HG02678 (cell line): ENCODE results near the gene OTOP3.
"Not testable (repeated sequence)": the region's sequence is repeated elsewhere in the genome, so short reads cannot be mapped to it uniquely, and the experiment has no call there.

Experiments
- ATAC-seq: cut with Tn5 transposase; IDR thresholded peaks from one replicate; pipeline ENCODE4 v1.9.1; 2021; ENCODE audit warnings: mild to moderate bottlenecking, moderate library complexity; ENCODE audit not compliant: unreplicated experiment

The OTOP3 gene, protein sequence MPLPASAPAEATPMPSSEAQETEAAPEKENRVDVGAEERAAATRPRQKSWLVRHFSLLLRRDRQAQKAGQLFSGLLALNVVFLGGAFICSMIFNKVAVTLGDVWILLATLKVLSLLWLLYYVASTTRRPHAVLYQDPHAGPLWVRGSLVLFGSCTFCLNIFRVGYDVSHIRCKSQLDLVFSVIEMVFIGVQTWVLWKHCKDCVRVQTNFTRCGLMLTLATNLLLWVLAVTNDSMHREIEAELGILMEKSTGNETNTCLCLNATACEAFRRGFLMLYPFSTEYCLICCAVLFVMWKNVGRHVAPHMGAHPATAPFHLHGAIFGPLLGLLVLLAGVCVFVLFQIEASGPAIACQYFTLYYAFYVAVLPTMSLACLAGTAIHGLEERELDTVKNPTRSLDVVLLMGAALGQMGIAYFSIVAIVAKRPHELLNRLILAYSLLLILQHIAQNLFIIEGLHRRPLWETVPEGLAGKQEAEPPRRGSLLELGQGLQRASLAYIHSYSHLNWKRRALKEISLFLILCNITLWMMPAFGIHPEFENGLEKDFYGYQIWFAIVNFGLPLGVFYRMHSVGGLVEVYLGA

DNA sequence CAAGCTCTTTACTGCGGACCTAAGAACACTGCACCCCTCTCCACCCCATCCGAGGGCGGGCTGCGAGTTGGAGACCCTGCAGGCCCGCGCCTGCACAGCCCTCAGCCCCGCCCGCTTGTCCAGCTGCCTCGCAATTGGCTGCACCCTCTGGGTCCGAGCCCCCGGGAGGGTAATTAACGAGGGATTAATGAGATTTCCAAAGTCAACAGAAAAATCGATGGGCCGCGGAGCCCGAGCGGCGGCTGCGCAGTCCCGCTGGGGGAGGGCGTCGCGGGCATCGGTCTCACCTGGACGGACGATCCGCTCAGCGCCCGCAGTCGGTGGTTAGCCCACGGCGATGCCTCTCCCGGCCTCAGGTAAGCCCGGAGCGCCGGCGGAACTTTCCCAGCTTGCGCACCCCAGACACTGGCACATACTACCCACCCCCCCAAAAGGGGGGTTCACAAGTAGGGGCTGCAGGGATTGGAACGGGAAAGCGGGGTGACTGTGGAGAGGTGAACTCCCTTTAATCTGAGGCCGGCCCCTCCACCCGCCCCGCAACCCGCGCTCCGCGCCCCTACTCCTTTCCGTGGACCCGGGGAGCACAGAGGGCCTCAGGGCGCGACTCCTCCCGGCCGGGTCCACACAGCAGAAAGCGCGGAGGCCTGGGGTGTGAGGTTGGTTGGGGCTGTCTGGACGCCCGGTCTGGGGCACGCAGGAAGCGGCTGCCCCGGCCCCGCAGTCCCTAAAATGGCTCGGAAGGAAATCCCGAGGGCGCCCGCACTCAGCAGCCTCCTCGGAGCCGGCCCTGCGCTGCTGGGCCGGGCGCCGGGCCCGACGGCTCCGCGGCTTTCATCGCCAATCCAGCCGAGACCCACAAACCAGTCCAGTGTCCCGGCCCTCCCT is at the start of gene OTOP3:
Gene OTOP3 (plus strand): TSS at position 314 of the 885 bp plus-strand sequence. CDS start 24 bp downstream, at position 338.
- ATAC-seq = no peak

DNA sequence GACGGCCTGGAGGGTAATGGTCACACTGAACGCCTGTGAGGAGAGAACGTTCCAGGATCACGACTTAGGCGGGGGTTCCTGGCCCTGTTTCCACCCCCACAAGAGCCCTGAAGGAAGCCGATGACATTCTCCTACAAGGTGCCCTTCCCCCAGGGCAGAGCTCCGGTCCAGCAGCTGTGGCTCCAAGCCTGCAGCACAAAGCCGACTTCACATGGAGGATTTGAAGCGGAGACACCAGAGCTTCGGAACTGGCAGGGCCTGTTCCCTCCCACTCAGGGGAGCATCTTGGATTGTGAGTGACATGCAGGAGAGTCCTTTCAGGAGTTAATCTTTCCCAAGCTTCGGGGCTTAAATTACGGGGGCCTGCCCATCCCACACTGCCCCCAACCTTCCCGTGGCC is 47.2 kb upstream of the OTOP3 start:
- ATAC-seq = no peak

DNA sequence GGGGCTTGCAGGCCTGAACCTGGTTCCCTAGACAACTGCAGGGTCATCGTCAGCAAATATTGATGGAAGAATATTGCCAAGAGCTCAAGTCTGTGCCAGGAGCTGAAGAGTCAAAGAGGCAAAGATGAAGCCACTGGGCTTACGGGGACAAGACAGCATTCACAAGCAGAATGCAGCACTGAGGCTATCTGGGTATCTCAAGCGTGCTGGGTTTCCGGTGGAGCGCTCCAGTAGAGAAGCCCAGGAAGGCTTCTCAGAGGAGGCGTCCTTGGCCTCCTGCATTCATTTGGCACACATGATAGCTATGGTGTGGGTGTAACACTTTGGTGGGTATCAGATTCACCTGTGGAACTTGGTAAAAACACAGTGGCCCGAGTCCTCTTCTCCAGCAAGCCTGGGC is 45.1 kb upstream of the OTOP3 start:
- no peak for ATAC-seq

DNA sequence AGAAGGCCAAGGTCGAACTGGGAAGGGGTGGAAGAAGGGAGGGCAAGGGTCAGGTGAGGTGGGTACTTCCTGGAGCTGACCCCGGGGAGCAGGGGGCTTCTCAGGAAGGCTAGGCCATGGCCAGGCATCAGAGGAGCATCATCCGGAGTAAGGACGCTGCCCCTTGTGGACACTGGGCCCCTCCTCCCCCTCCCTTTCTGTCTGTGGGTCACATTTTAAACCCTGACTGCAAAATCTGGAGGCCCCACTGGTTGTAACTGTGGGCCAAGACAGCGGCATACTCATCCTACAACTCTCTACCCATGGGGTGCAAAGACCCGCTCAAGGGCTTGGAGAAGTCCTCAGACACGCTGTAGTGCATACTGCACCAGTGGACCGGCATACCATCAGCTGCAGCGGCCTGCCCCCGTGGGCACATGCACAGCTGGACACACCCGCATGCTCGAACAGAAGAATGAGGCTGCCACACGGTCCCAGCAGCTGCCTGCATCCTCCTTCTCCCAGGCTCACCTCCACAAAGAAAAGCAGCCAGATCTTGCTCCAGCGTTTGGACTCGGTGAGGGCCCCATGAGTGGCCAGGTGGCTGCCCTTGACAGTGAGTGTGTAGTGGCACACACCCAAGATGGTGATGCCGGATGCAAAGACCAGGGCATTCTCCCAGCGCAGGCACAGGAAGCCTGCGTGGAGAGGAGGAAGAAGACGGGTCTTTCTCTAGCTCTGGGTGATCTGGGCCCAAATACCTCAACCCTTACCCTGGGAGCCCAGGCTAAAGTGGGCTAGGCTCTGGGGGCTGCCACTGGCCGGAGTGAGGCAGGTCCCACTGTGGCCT is 43.5 kb upstream of the OTOP3 start:
- ATAC-seq = no peak

DNA sequence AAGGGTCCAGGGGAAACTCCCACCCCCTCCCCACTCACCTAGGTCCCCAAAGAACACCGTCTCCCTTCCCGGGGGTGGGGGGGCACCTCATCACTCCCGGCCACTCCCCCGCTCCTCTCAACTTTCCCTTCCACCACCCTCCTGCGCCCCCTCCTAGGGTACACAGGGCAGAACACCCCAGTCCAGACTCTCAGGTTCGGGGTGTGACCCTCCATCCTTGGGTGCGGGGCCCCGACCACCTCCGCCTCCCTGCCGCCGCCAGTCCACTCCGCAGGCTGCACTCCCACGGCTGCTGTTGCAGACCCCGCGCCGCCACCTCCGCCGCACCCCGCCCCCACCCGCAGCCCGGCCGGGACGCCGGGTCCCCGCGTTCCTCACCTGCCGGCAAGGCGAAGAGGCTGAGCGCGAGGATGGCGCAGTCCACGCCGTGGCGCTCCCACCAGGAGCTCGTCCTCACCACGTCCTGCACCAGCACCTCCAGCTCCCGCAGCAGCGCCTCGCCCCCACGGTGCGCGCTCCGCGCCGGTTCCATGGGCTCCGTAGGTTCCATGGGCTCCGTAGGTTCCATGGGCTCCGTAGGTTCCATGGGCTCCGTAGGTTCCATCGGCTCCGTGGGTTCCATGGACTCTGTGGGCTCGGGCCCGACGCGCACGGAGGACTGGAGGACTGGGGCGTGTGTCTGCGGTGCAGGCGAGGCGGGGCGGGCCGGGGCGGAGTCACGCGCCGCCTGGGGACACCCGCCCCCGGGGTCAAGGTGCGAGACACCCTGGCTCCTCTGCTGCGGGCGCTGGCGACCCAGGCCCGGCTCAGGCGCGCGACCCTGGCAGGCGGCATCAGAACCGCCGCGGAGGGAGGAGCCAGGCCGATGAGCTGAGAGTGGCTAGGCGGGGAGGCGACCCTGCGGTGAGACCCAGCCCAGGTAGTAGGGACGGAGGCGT is 42.5 kb upstream of the OTOP3 start, which contains the start of gene FADS6:
Gene FADS6 (minus strand): TSS at position 660 of the 938 bp plus-strand sequence. CDS start 38 bp downstream, at position 622.
- no peak for ATAC-seq

DNA sequence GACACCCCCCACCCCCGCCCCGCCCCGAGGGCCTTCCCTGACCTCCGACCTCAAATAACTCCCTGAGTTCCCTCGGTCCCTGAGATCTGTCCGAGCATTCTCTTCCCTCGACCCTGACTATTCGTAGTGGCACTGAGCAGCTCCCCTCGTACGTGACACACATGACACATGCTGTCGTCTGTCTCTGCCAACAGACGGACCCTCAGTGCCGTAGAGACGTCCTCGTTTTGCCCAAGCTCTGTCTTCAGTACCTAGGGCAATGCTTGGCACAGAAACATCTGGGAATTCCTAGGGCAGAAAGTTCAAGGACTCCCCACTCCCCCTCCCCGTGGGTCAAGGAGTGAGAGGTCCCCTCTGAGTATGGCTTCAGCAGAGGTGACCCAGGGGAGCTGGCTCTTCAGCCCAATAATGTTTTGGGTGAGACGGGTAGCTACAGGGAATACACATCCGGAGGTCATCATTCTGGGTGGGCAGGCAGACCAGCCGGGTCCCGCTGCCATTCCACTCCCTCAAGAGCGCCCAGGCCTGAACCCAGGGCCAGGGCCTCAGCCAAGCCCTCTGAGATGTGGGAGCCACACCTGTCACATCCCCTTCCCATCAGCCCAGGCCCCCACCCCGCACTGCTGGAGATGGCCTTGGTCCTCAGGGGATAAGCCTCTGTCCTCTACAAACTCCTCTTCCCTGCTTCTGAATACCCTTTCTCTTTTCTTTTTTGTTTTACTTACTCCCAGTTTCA is 41.6 kb upstream of the OTOP3 start:
- no peak for ATAC-seq

DNA sequence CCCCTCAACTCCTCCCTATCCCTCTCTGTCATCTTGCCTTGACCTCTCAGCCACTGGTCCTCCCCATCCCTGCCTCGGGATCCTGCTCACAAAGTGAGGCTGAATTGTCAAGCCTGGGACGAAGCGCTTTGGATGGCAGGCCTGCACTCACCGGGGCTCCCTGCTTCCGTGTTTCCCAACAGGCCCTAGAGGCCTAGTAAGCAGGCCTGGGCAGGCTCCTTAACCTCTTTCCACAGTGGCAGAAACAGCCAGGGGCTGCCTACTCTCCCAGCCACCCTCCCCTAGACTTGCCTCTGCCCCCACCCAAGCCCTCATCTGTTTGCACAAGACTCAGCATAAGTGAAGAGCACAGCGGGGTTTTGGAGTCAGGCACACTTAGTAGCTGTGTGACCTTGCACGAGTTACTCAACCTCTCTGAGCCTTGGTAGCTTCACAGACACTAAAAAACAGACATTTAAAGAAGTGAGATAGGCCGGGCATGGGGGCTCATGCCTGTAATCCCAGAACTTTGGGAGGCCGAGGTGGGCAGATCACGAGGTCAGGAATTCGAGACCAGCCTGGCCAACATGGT is 37.2 kb upstream of the OTOP3 start:
- ATAC-seq = no peak

DNA sequence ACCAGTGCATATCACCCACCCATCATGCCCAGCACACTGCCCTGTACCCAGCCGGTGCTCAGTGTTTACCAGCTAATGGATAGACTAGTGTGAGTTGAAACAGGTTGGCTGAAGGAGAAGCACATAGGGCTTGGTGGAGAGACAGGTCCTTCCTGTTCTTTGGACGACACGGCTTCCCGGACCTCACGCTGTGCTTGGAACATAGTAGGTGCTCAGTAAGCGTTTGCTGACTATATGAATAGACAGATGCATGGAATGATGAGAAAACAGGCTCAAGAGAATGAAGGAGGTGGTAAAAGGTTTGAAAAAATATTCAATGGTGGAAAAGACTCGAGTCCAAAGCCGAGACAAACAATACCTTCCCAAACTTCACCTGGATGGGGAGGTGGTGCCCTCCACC is 35.5 kb upstream of the OTOP3 start:
- ATAC-seq = no peak

DNA sequence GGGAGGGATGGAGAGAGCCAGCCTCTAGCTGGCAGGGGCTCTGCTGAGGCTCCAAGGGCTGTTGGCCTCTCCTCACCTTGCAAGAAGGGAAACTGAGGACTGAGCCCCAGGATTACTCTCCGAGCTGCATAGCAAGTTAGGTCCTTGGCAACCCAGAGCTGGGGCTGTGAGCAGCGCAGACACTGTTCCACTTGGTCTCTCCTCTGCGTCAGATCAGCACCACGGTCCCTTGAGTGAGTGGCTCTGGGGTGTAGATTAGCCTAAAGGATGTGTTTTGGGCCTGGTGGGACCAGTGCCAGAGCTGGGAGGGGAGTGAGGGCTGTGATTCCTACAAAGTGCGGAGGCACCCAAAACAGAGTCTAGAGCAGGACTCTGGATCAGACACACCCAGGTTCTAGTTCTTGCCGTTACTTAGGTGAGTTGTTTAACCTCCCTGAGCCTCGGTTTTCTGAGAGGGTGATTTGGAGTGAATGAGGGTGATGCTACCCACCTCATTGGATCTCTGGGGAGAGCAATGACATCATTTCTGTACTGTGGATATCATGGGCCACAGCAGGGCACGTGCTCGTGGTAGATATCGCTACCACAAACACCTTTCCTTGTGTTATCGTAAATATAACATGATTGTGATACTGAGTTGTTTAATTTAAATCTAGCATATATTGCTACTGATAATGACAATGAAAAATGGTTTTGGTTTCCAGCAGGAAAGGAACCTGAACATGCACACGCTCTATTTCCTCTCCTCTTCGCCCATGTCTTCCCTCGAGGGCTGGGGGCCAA is 34.2 kb upstream of the OTOP3 start:
- ATAC-seq = no peak

DNA sequence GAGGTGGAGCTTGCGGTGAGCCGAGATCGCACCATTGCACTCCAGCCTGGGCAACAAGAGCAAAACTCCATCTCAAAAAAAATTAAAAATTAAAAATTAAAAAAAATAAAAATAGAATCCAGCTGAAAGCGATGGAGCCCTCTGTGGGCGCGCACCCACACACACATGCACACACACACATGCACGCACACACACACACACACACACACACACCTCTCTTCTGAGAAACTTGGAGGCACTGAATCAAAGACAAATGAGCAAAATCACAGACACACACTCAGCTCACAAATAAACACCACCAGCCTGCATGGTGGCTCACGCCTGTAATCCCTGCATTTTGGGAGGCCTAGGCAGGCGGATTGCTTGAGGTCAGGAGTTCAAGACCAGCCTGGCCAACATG is 32.7 kb upstream of the OTOP3 start:
- no peak for ATAC-seq

DNA sequence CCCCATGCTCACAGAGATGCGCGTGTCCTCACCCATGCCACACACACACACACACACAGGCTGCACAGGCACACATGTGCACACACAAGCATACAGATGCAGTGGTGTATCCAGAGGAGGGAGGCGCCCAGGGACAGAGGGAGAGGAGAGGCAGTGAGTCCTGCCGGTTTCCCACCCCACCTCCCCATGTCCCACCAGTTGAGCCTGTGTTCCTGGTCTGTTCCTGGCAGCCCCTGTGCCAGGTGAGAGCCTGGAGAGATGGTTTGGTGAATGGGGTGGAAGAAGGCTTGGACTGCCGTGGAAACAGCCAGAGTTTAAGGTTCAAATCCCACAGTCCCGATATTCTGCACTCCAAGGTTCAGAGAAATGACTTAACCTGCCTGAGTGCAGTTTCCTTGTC is 32.0 kb upstream of the OTOP3 start:
- ATAC-seq = no peak

DNA sequence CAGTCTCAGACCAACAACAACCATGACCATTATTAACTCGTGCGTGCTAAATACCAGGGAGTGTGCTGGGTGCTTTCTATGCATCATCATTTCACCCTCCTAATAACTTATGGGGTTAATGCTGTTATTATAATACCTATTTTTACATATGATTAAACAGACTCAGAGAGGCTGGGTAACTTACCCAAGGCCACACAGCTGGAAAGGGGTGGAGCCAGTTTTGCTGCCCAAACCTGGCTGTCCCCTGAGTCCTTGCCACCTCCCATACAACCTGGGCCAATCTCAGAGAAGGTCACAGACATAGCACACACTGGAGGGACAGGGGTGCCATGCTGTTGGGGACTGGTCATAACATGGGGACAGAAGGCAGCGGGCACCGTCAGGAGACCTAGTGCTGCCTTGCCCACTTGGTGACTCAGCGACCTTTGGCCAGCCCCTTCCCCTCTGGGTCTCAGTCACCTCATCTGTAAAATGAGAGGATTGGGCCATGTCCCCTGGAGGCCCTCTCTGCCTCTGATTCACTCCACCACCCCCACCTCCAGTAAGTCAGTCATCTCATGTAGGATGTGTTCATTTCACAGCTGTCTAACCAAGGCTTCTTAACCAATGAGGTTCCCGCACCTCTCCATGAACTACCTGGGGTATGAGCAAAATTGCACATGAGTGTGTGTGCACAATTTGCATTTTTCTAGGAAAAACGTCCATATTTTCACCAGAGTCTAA is 30.9 kb upstream of the OTOP3 start:
- no peak for ATAC-seq

DNA sequence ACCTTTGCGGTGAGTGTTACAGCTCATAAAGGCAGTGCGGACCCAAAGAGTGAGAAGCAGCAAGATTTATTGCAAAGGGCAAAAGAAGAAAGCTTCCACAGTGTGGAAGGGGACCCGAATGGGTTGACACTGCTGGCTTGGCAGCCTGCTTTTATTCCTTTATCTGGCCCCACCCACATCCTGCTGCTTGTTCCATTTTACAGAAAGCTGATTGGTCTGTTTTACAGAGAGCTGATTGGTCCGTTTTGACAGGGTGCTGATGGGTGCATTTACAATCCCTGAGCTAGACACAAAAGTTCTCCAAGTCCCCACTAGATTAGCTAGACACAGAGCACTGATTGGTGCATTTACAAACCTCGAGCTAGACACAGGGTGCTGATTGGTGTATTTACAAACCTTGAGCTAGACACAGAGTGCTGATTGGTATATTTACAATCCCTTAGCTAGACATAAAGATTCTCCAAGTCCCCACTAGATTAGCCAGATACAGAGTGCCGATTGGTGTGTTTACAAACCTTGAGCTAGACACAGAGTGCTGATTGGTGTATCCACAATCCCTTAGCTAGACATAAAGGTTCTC is 29.4 kb upstream of the OTOP3 start:
- not testable (repeated sequence) for ATAC-seq

DNA sequence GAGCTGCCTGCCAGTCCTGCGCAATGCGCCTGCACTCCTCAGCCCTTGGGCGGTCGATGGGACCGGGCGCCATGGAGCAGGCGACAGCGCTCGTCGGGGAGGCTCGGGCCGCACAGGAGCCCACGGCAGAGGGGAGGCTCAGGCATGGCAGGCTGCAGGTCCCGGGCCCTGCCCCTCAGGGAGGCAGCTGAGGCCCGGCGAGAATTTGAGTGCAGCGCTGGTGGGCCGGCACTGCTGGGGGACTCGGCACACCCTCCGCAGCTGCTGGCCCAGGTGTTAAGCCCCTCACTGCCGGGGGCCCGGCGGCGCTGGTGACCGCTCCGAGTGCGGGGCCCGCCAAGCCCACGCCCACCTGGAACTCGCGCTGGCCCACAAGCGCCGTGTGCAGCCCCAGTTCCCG is 28.7 kb upstream of the OTOP3 start:
- no peak for ATAC-seq

DNA sequence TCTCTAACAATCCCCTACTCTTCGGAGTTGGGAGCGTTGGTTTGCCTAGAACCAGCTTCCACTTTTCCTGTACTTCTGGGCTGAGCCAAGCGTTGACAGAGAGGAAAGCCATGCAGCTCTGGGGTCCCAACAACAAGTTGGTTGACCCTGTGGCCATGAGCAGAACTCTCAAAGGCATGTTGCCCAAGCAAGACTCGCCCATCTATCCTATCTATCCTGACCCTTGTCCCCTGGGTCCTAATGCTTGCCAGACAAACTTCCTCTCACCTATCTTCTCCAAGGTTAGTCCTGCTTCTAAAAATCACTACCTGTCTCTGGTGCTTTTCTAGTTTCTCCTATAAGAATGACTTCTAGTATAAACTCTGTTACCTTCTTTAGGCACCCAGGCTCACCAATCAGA is 26.6 kb upstream of the OTOP3 start:
- not testable (repeated sequence) for ATAC-seq

DNA sequence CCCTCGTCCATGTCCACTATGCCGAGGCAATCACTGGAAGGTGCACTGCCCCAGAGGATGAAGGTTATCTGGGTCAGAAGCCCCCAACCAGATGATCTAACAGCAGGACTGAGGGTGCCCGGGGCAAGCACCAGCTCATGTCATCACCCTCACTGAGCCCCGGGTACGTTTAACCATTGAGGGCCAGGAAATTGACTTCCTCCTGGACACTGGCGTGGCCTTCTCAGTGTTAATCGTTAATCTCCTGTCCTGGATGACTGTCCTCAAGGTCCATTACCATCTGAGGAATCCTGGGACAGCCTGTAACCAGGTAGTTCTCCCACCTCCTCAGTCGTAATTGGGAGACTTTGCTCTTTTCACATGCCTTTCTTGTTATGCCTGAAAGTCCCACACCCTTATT is 24.3 kb upstream of the OTOP3 start:
- ATAC-seq = not testable (repeated sequence)
